Germinal center (tissue), 1 donor: ENCODE data around the gene CEP95.
"Not testable (repeated sequence)": the region's sequence is repeated elsewhere in the genome, so short reads cannot be mapped to it uniquely, and the experiment has no call there.

Experiments
- DNase-seq: peaks from one replicate; pipeline ENCODE4 v3.0.0; 2012; ENCODE audit warnings: mixed read lengths, low spot score

Gene CEP95

DNA sequence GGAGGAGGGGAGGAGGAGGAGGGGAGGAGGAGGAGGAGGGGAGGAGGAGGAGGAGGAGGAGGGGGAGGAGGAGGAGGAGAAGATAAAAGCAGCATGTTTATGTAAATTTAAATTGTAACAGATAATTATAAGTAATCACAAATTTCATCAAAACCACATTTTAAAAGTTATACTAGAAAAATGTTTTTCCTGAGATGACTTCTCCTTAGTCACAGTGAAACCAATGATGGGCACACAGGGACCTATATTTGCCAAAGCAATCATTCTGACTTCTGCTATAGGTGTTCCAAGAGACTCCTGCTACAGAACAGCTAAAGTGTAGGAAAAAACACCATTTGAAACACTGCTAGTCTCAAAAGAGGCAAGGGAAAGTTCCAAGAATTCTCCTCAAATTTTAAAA is 66.4 kb downstream of the CEP95 start:
- DNase-seq: no peak

DNA sequence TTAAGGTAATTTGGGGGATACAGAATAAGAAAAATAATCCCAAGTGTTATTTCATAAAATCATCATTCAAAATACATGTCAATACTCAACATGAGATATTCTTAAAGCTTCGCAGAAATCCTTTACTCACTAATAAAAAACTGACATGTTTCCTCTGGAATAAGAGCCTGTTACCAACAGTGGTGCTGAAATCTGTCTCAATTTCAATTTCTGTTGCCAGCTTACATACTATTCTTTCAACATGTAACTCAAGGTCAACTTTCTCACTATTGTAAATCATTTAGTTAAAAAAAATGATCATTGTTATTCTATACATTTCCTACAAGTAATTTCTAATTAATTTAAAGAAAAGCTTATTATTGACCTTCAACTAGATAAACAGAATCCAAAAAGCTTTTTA is 67.9 kb downstream of the CEP95 start:
- no peak for DNase-seq

DNA sequence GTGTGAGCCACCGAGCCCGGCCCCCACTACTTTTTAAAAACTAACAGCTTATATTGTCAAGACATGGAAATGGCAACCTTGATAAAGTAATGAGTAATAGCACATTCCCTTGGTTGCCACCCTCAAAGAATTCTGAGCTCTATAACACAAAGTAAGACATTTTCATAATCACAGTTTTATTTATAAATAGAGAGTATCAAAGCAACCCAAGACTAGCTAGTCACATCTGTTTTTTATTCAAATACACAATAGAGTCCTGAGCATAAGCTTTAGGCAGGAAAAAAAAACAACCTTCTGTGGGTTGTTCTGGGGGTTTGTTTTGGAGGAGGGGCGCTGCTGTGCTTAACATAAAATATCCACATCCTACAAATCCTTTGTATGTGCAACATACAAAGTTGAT is 68.7 kb downstream of the CEP95 start:
- DNase-seq: no peak

DNA sequence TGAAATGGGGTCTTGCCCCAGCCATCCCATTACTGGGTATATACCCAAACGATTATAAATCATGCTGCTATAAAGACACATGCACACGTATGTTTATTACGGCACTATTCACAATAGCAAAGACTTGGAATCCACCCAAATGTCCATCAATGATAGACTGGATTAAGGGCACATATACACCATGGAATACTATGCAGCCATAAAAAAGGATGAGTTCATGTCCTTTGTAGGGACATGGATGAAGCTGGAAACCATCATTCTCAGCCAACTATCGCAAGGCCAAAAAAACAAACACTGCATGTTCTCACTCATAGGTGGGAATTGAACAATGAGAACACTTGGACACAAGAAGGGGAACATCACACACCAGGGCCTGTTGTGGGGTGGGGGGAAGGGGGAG is 70.2 kb downstream of the CEP95 start:
- DNase-seq: not testable (repeated sequence)

DNA sequence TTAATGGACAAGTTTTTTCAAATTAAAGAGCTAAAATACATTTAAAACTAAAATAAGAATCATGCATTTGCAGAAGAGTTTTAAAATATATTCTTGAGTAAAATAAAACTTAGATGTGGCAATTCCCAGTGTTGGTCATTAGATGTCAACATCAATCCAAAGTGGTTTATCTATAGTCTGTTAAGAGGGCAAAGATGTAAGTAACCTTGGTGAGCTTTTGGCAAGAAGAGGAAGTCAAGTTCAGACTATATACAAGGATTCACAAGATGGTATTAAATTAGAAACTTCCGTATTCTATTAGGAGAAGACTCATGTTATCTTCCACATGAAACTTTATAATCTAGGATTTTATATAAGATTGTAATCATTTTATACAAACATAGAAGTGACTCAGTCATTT is 73.1 kb downstream of the CEP95 start:
- DNase-seq: no peak

DNA sequence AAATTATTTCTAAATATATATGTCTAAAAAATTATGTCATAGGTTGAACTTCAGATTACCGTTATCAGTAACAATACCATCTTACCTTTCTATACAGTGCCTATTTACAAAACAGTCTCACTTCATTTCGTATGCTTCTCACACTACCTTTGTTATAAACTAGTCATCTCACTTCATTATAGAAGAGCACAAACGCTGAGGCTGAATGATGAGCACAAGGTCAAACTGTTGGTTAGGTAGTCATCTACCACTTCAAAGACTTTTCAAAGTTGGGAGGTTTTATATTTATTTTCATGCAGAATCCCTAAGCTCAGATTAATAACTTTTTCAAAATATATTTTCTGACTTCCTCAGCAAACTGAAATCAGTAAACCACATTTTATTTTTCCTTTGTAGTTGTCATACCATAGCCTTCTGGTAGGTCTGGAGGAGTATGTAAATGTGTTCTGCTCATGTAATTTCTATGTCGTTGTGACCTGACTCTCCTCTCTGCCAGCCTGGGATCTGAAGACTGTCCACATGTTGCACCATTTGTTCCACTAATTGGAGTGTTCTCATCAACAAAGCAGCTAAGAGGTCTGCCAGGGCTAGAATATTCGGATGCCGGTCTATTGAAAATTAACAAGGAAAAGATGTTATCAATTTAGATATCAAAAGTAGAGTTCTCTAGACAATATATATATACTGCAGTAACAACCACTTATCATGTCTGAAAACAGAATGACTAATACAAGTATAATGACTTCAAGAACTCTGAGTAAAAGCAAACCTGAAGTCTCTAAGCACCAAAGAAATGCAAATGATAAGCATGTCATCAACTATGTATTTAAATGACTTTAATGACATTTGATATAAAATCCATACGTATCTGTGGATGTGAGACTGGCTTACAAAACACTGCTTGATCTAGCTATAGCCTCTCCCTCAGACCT is 73.9 kb downstream of the CEP95 start:
- no peak for DNase-seq

DNA sequence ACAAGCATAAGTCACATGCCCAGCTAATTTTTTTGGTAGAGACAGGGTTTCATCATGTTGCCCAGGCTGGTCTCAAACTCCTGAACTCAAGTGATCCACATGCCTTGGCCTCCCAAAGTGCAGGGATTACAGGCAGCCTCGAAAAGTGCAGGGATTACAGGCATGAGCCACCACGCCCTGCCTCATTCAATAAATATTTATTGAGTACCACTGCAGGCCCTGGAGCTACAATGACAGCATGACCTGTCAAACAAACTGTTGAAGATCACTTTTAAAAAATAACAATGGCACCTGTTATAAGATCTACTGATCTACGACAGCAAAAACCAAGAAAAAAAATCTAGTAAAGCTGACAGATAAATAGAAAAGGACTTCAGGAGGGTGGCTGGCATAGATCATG is 76.3 kb downstream of the CEP95 start:
- DNase-seq: no peak

DNA sequence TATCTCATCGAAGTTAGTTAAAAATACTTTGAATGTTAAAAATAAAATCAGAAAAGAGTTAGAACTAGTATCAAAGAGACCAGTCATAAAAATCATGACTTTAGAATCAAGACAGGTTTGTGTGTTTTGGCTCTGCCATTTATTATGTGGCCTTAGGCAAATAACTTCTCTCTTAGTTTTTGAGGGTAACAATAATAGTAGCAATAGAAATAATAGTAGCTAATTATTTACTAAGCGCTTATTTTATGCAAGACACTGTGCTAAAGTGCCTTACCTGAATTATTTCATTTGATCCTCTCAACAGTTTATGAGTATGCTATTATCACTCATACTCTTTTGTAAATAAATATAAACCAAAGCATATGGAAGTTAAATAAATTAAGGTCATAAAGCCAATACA is 78.4 kb downstream of the CEP95 start:
- DNase-seq: no peak
